ENCODE measurements around the gene PDE4B.
"Not testable (repeated sequence)": the region's sequence is repeated elsewhere in the genome, so short reads cannot be mapped to it uniquely, and the experiment has no call there.

The PDE4B gene

GRCh38 chr1:66055092-66055491, 262.4 kb downstream of the PDE4B start:
- no peak for DNase-seq (ENCODE audit: low read depth)

- DNase-seq (ENCODE audit: low read depth): not testable (repeated sequence)
These were observed 264.8 kb downstream of the PDE4B start for GRCh38 chr1:66057448-66057847.

GRCh38 chr1:66058558-66058957, 265.9 kb downstream of the PDE4B start:
- DNase-seq (ENCODE audit: low read depth): no peak

- DNase-seq (ENCODE audit: low read depth): not testable (repeated sequence)
These were observed 274.5 kb downstream of the PDE4B start for GRCh38 chr1:66067219-66067618.

GRCh38 chr1:66069976-66070876, 277.5 kb downstream of the PDE4B start:
- no peak for DNase-seq (ENCODE audit: low read depth)

GRCh38 chr1:66073388-66073787, 280.7 kb downstream of the PDE4B start:
- DNase-seq (ENCODE audit: low read depth): no peak

- no peak for DNase-seq (ENCODE audit: low read depth)
These were observed 281.5 kb downstream of the PDE4B start for GRCh38 chr1:66074147-66074546.

GRCh38 chr1:66078412-66078811, 285.7 kb downstream of the PDE4B start:
- no peak for DNase-seq (ENCODE audit: low read depth)

GRCh38 chr1:66083003-66083402, 290.3 kb downstream of the PDE4B start:
- DNase-seq (ENCODE audit: low read depth): no peak

- no peak for DNase-seq (ENCODE audit: low read depth)
These were observed 291.7 kb downstream of the PDE4B start for GRCh38 chr1:66084442-66084841.

GRCh38 chr1:66085600-66085999, 292.9 kb downstream of the PDE4B start:
- DNase-seq (ENCODE audit: low read depth): no peak

GRCh38 chr1:66088787-66089186, 296.1 kb downstream of the PDE4B start:
- no peak for DNase-seq (ENCODE audit: low read depth)

- DNase-seq (ENCODE audit: low read depth): no peak
These were observed 298.3 kb downstream of the PDE4B start for GRCh38 chr1:66090859-66091457.

- no peak for DNase-seq (ENCODE audit: low read depth)
These were observed 302.5 kb downstream of the PDE4B start for GRCh38 chr1:66095190-66095589.

- DNase-seq (ENCODE audit: low read depth): not testable (repeated sequence)
These were observed 308.3 kb downstream of the PDE4B start for GRCh38 chr1:66100959-66101358.

- DNase-seq (ENCODE audit: low read depth): not testable (repeated sequence)
These were observed 311.4 kb downstream of the PDE4B start for GRCh38 chr1:66104076-66104475.

GRCh38 chr1:66108624-66109023, 315.9 kb downstream of the PDE4B start:
- no peak for DNase-seq (ENCODE audit: low read depth)

GRCh38 chr1:66112744-66113400, 320.2 kb downstream of the PDE4B start:
- DNase-seq (ENCODE audit: low read depth): no peak

- DNase-seq (ENCODE audit: low read depth): no peak
These were observed 326.5 kb downstream of the PDE4B start for GRCh38 chr1:66119148-66119547.

GRCh38 chr1:66124670-66125069, 332.0 kb downstream of the PDE4B start:
- DNase-seq (ENCODE audit: low read depth): no peak

GRCh38 chr1:66128641-66129040, 335.9 kb downstream of the PDE4B start:
- not testable (repeated sequence) for DNase-seq (ENCODE audit: low read depth)

- no peak for DNase-seq (ENCODE audit: low read depth)
These were observed 339.6 kb downstream of the PDE4B start for GRCh38 chr1:66132324-66132723.

GRCh38 chr1:66134004-66134403, 341.3 kb downstream of the PDE4B start:
- DNase-seq (ENCODE audit: low read depth): no peak
